ENCODE data around the gene TANK. TPM values are rescaled to one million over a fixed set of nuclear protein-coding genes. Genes with fewer than 3 reads are reported as not detected.

TANK gene
- total RNA-seq, 2 experiments from 2014 or later: 43.4 to 64.9 TPM

DNA sequence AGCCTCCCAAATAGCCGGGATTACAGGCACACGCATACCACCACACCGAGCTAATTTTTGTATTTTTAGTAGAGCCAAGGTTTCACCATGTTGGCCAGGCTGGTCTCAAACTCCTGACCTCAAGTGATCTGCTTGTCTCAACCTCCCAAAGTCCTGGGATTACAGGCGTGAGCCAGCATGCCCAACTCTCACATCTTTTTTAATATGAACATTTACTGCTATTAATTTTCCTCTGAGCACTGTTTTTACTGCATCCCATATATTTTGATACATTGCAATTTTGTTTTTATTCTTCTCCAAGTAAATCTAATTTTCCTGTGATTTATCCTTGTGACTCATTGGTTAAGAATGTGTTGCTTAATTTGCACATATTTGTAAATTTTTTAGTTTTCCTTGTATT lies 9.5 kb upstream of the TANK start:
- no peak overlapping the region for H2AFZ ChIP-seq (ENCODE audit: low read length)
- no peak for DNase-seq (ENCODE audit: low spot score)
- peaks cover 55% of the 10 kb centered on the region for H3K9me3 ChIP-seq (ENCODE audit: low read length)
- no peaks in the 10 kb centered on the region for H3K9me2 ChIP-seq (ENCODE audit: insufficient read depth, low read length)
- H3K4me1 ChIP-seq (ENCODE audit: insufficient read depth, low read length, poor library complexity, severe bottlenecking): no peaks in the 10 kb centered on the region
- no peak for TF ChIP-seq EZH2phosphoT487 (IDR thresholded peaks at IDR 0.05; ENCODE audit: borderline replicate concordance, low read depth, low read length)
- TF ChIP-seq, protein P1, sequence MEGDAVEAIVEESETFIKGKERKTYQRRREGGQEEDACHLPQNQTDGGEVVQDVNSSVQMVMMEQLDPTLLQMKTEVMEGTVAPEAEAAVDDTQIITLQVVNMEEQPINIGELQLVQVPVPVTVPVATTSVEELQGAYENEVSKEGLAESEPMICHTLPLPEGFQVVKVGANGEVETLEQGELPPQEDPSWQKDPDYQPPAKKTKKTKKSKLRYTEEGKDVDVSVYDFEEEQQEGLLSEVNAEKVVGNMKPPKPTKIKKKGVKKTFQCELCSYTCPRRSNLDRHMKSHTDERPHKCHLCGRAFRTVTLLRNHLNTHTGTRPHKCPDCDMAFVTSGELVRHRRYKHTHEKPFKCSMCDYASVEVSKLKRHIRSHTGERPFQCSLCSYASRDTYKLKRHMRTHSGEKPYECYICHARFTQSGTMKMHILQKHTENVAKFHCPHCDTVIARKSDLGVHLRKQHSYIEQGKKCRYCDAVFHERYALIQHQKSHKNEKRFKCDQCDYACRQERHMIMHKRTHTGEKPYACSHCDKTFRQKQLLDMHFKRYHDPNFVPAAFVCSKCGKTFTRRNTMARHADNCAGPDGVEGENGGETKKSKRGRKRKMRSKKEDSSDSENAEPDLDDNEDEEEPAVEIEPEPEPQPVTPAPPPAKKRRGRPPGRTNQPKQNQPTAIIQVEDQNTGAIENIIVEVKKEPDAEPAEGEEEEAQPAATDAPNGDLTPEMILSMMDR (conservative IDR thresholded peaks at IDR 0.05; ENCODE audit: low read length): no peak
- no peak overlapping the region for H3K27ac ChIP-seq (ENCODE audit: low read depth, low read length, poor library complexity, severe bottlenecking)
- intact Hi-C loops (cut with micrococcal nuclease; ENCODE audit: unreplicated experiment): no loop called here
- CTCF ChIA-PET (ENCODE audit: unreplicated experiment): no interaction called here
- peaks cover 9% of the 10 kb centered on the region; the same call in 1 of the 2 replicates for H3K79me2 ChIP-seq (ENCODE audit: insufficient read depth, low read depth, low read length)
- no peak overlapping the region for H3K4me3 ChIP-seq (ENCODE audit: low read depth, low read length, poor library complexity, severe bottlenecking)
- POLR2A ChIA-PET: interaction anchor here (0.6 to 2.5 kb wide), 4 partner anchors 11 to 1855 kb away, joined by 3 to 7 read pairs (median 4); no protein-coding TSS in a partner anchor
- peaks cover 28% of the 10 kb centered on the region; the same call in 1 of the 2 replicates for H3K36me3 ChIP-seq (ENCODE audit: insufficient read depth, low read length)
- H3K4me2 ChIP-seq (ENCODE audit: low read length): no peak overlapping the region
- BruUV-seq (replicated peaks): no TSS peak
- no peaks in the 10 kb centered on the region for H4K20me1 ChIP-seq (ENCODE audit: insufficient read depth, low read length)

DNA sequence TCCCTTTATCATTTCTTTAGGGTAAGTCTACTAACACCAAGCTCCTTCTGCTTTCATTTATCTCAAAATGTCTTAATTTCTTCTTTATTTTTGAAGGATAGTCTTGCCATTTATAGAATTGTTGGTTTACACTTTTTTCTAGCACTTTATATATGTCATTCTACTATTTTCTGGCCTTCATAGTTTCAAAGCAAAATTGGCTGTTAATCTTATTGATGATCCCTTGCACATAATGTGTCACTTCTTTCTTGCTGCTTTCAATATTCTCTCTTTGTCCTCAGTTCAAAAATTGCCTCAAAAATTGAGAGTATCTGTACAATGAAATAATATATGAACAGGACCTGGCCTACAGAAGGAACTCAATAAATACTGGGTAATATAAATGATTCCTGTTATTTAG lies 7.9 kb upstream of the TANK start:
- intact Hi-C loops (cut with micrococcal nuclease; ENCODE audit: unreplicated experiment): no loop called here
- Histone ChIP-seq H3K4me1 (ENCODE audit: insufficient read depth, low read length, poor library complexity, severe bottlenecking) (no peaks in the 10 kb centered on the region), H3K27ac (ENCODE audit: low read depth, low read length, poor library complexity, severe bottlenecking) (no peak overlapping the region), H3K9me2 (ENCODE audit: insufficient read depth, low read length) (no peaks in the 10 kb centered on the region), H3K79me2 (ENCODE audit: insufficient read depth, low read depth, low read length) (peaks cover 9% of the 10 kb centered on the region; the same call in 1 of the 2 replicates), H2AFZ (ENCODE audit: low read length) (no peak overlapping the region), H3K9me3 (ENCODE audit: low read length) (peaks cover 55% of the 10 kb centered on the region), H3K4me3 (ENCODE audit: low read depth, low read length, poor library complexity, severe bottlenecking) (no peak overlapping the region), H4K20me1 (ENCODE audit: insufficient read depth, low read length) (no peaks in the 10 kb centered on the region), H3K4me2 (ENCODE audit: low read length) (no peak overlapping the region), H3K36me3 (ENCODE audit: insufficient read depth, low read length) (peaks cover 28% of the 10 kb centered on the region; the same call in 1 of the 2 replicates)
- POLR2A ChIA-PET: interaction anchor here (1.2 to 1.8 kb wide), 2 partner anchors 13 to 16 kb away, joined by 4 to 6 read pairs; no protein-coding TSS in a partner anchor
- TF ChIP-seq, protein P1 (conservative IDR thresholded peaks at IDR 0.05; ENCODE audit: low read length): no peak
- no peak for TF ChIP-seq EZH2phosphoT487 (IDR thresholded peaks at IDR 0.05; ENCODE audit: borderline replicate concordance, low read depth, low read length)
- no peak for DNase-seq (ENCODE audit: low spot score)
- CTCF ChIA-PET (ENCODE audit: unreplicated experiment): no interaction called here
- BruUV-seq (replicated peaks): no TSS peak

DNA sequence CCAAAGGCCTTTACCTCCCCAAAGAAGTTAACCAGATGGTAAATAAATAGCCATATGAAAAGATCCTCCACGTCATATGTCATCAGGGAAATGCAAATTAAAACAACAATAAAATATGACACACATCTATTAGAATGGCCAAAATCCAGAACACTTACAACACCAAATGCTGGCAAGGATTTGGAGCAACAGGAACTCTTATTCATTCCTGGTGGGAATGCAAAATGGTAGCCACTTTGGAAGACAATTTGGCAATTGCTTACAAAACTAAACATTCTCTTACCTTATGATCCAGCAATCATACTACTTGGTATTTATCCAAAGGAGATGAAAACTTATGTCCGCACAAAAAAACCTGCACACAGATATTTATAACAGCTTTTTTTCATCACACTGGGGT lies 1.3 kb upstream of the TANK start:
- Histone ChIP-seq H2AFZ (ENCODE audit: low read length) (peak overlapping the region; percentile 80; the same call in 1 of the 2 replicates), H3K4me1 (ENCODE audit: insufficient read depth, low read length, poor library complexity, severe bottlenecking) (peaks cover 27% of the 10 kb centered on the region), H3K9me2 (ENCODE audit: insufficient read depth, low read length) (no peaks in the 10 kb centered on the region), H3K36me3 (ENCODE audit: insufficient read depth, low read length) (peaks cover 12% of the 10 kb centered on the region), H4K20me1 (ENCODE audit: insufficient read depth, low read length) (peaks cover 6% of the 10 kb centered on the region), H3K9me3 (ENCODE audit: low read length) (no peaks in the 10 kb centered on the region), H3K27ac (ENCODE audit: low read depth, low read length, poor library complexity, severe bottlenecking) (no peak overlapping the region), H3K4me2 (ENCODE audit: low read length) (no peak overlapping the region), H3K4me3 (ENCODE audit: low read depth, low read length, poor library complexity, severe bottlenecking) (no peak overlapping the region), H3K79me2 (ENCODE audit: insufficient read depth, low read depth, low read length) (peaks cover 30% of the 10 kb centered on the region)
- TF ChIP-seq, protein P1 (conservative IDR thresholded peaks at IDR 0.05; ENCODE audit: low read length): no peak
- no peak for TF ChIP-seq EZH2phosphoT487 (IDR thresholded peaks at IDR 0.05; ENCODE audit: borderline replicate concordance, low read depth, low read length)
- BruUV-seq (replicated peaks): no TSS peak
- intact Hi-C loops (cut with micrococcal nuclease; ENCODE audit: unreplicated experiment): no loop called here
- POLR2A ChIA-PET: interaction anchor here (1.3 kb wide), 1 partner anchor 53 kb away, joined by 4 read pairs; no protein-coding TSS in a partner anchor
- no peak for DNase-seq (ENCODE audit: low spot score)
- CTCF ChIA-PET (ENCODE audit: unreplicated experiment): no interaction called here

All from OCI-LY7 (cell line).